Liver (tissue), 9 donors: ENCODE data around the gene XYLB. TPM values are rescaled to one million over a fixed set of nuclear protein-coding genes. Genes with fewer than 3 reads are reported as not detected.

Experiments used
- DNase-seq: peaks from one replicate; pipeline ENCODE4 v3.0.0-alpha.2; 2017; ENCODE audit warnings: low spot score
- H3K27ac ChIP-seq, 2 donors: one replicate each; pipeline ENCODE4 v1.7.0; 2013; ENCODE audit warnings: inconsistent platforms in 2 of 2, low read length in 2 of 2, control low read depth in 1 of 2, low read depth in 1 of 2, mild to moderate bottlenecking in 1 of 2
- H3K27me3 ChIP-seq, 4 donors: one replicate each; pipeline versions ENCODE4 v1.6.1 to v1.7.0; 2013; ENCODE audit warnings: low read length in 3 of 4, inconsistent platforms in 1 of 4, mild to moderate bottlenecking in 1 of 4, moderate library complexity in 1 of 4; ENCODE audit not compliant: control insufficient read depth in 4 of 4, insufficient read depth in 4 of 4
- H3K36me3 ChIP-seq, 4 donors: one replicate each; pipeline versions ENCODE4 v1.6.1 to v1.7.0; 2013; ENCODE audit warnings: low read length in 3 of 4, mild to moderate bottlenecking in 3 of 4, low read depth in 1 of 4, moderate library complexity in 1 of 4; ENCODE audit not compliant: control insufficient read depth in 4 of 4, insufficient read depth in 3 of 4
- H3K4me1 ChIP-seq, 4 donors: one replicate each; pipeline versions ENCODE4 v1.6.1 to v1.7.0; 2013; ENCODE audit warnings: low read length in 3 of 4, mild to moderate bottlenecking in 3 of 4, moderate library complexity in 1 of 4; ENCODE audit not compliant: control insufficient read depth in 4 of 4, insufficient read depth in 4 of 4
- H3K4me3 ChIP-seq, 3 donors: one replicate each; pipeline versions ENCODE4 v1.6.1 to v1.7.0; 2013; ENCODE audit warnings: low read length in 3 of 3, control low read depth in 1 of 3, low read depth in 1 of 3, mild to moderate bottlenecking in 1 of 3
- H3K9ac ChIP-seq, 2 donors: one replicate each; pipeline ENCODE4 v1.7.0; 2013; ENCODE audit warnings: low read length in 2 of 2, mild to moderate bottlenecking in 2 of 2, moderate library complexity in 2 of 2, control low read depth in 1 of 2, low read depth in 1 of 2
- H3K9me3 ChIP-seq, 4 donors: one replicate each; pipeline versions ENCODE4 v1.6.1 to v1.7.0; 2013; ENCODE audit warnings: low read length in 3 of 4; ENCODE audit not compliant: control insufficient read depth in 4 of 4
- ATF3 ChIP-seq: IDR thresholded peaks from 2 replicates; pipeline ENCODE4 v1.6.1; 2016; ENCODE audit warnings: antibody characterized with exemption
- CTCF ChIP-seq: fragments of 150-350 bp; IDR thresholded peaks from 2 replicates; pipeline ENCODE4 v1.5.1; 2017; ENCODE audit warnings: improper control_type of control experiment, low read depth, low read length; ENCODE audit not compliant: missing input control
- EGR1 ChIP-seq, 2 donors: IDR thresholded peaks; 2 replicates each; pipeline ENCODE4 v1.6.1; 2016 to 2018; ENCODE audit warnings: antibody characterized with exemption in 2 of 2, low read depth in 2 of 2
- FOXA1 ChIP-seq: IDR thresholded peaks from 2 replicates; pipeline ENCODE4 v1.6.1; 2016; ENCODE audit warnings: antibody characterized with exemption
- FOXA2 ChIP-seq: IDR thresholded peaks from 2 replicates; pipeline ENCODE4 v1.6.1; 2016; ENCODE audit warnings: antibody characterized with exemption
- GABPA ChIP-seq, 2 donors: IDR thresholded peaks in 1 of 2; conservative IDR thresholded peaks in 1 of 2; 2 replicates each; pipeline ENCODE4 v1.6.1; 2016; ENCODE audit warnings: antibody characterized with exemption in 2 of 2, mild to moderate bottlenecking in 1 of 2, moderate library complexity in 1 of 2
- HNF4A ChIP-seq, 2 donors: conservative IDR thresholded peaks; 2 replicates each; pipeline ENCODE4 v1.6.1; 2016; ENCODE audit warnings: antibody characterized with exemption in 2 of 2, mild to moderate bottlenecking in 2 of 2
- HNF4G ChIP-seq: IDR thresholded peaks from 2 replicates; pipeline ENCODE4 v1.6.1; 2016; ENCODE audit warnings: antibody characterized with exemption
- JUND ChIP-seq, 2 donors: IDR thresholded peaks; 2 replicates each; pipeline ENCODE4 v1.6.1; 2016; ENCODE audit warnings: antibody characterized with exemption in 2 of 2
- NR2F2 ChIP-seq: IDR thresholded peaks from 2 replicates; pipeline ENCODE4 v1.6.1; 2016; ENCODE audit warnings: antibody characterized with exemption
- REST ChIP-seq: IDR thresholded peaks from 2 replicates; pipeline ENCODE4 v1.6.1; 2016; ENCODE audit warnings: antibody characterized with exemption, mild to moderate bottlenecking
- RXRA ChIP-seq, 2 donors: IDR thresholded peaks; 2 replicates each; pipeline ENCODE4 v1.6.1; 2017 to 2018; ENCODE audit warnings: antibody characterized with exemption in 2 of 2, mild to moderate bottlenecking in 1 of 2
- SP1 ChIP-seq: IDR thresholded peaks from 2 replicates; pipeline ENCODE4 v1.6.1; 2018; ENCODE audit warnings: antibody characterized with exemption, mild to moderate bottlenecking
- TAF1 ChIP-seq: conservative IDR thresholded peaks from 2 replicates; pipeline ENCODE4 v1.6.1; 2016; ENCODE audit warnings: antibody characterized with exemption, mild to moderate bottlenecking
- YY1 ChIP-seq: IDR thresholded peaks from 2 replicates; pipeline ENCODE4 v1.6.1; 2016; ENCODE audit warnings: antibody characterized with exemption, mild to moderate bottlenecking
- WGBS: extraction: QIAGEN DNeasy Blood & Tissue Kit; methylation state at CpG from one replicate; pipeline ENCODE4 v1.1.7; 2013; 5-methylcytosine and 5-hydroxymethylcytosine counted together
- polyA plus RNA-seq, 2 donors: library from polyadenylated mRNA; stranded (reverse) in 1 of 2; unstranded in 1 of 2; fragments of 200-250 nt in 1 of 2; fragments of >200 nt in 1 of 2; fragmentation: Nextera tagmentation in 1 of 2; extraction: Ambion mirVana in 1 of 2; gene quantifications; one replicate each; pipeline versions ENCODE4 v1.2.1 to v1.2.3, GENCODE V29; 2013 to 2015
- total RNA-seq, 2 donors: library from RNA; depleted of rRNA; stranded (reverse); fragments of >200 nt; gene quantifications; one replicate each; pipeline ENCODE4 v1.2.3, GENCODE V29; 2014
- donor health status: healthy.
- donor health status: healthy.
- donor health status: healthy.
- donor health status: healthy.
- donor health status: healthy.

Gene XYLB
- total and polyA plus RNA-seq, 4 donors = 14.2 to 51.5 (median 18.0) TPM

GRCh38 chr3:38314764-38315487 is 31.7 kb upstream of the XYLB start (continued):
- TF ChIP-seq REST = no peak
- no peak for TF ChIP-seq GABPA (IDR thresholded peaks at IDR 0.05 in 1 of 2, conservative IDR thresholded peaks at IDR 0.05 in 1 of 2)

GRCh38 chr3:38315488-38316230 is 30.9 kb upstream of the XYLB start:
- DNase-seq = no peak
- no peak overlapping the region for H3K27ac ChIP-seq
- no peak for TF ChIP-seq FOXA1
- TF ChIP-seq CTCF = no peak
- no peak for TF ChIP-seq HNF4A (conservative IDR thresholded peaks at IDR 0.05)
- TF ChIP-seq FOXA2 = no peak
- TF ChIP-seq YY1 = no peak
- no peak for TF ChIP-seq HNF4G
- no peak for TF ChIP-seq JUND (IDR thresholded peaks at IDR 0.05)
- H3K36me3 ChIP-seq = no peaks in the 10 kb centered on the region
- 89% methylated on average over 10 of the region's 10 CpGs for WGBS
- no peaks in the 10 kb centered on the region for H3K27me3 ChIP-seq
- H3K9me3 ChIP-seq = no peaks in the 10 kb centered on the region
- H3K9ac ChIP-seq = no peak overlapping the region
- no peaks in the 10 kb centered on the region for H3K4me1 ChIP-seq
- no peak overlapping the region for H3K4me3 ChIP-seq

GRCh38 chr3:38316356-38317191 is 30.0 kb upstream of the XYLB start:
- 90% methylated on average over 22 of the region's 22 CpGs for WGBS

More at GRCh38 chr3:38316356-38317191, 30.0 kb upstream of the XYLB start:
- H3K4me3 ChIP-seq = no peak overlapping the region
- no peak overlapping the region for H3K9ac ChIP-seq
- no peaks in the 10 kb centered on the region for H3K4me1 ChIP-seq
- no peaks in the 10 kb centered on the region for H3K9me3 ChIP-seq
- H3K27me3 ChIP-seq = no peaks in the 10 kb centered on the region
- TF ChIP-seq FOXA2 = no peak
- TF ChIP-seq TAF1 = no peak
- no peak for TF ChIP-seq GABPA (IDR thresholded peaks at IDR 0.05 in 1 of 2, conservative IDR thresholded peaks at IDR 0.05 in 1 of 2)
- TF ChIP-seq REST = no peak
- no peak for TF ChIP-seq HNF4G
- no peak for TF ChIP-seq NR2F2
- TF ChIP-seq CTCF = no peak
- no peak for TF ChIP-seq SP1
- TF ChIP-seq ATF3 = no peak
- no peak for TF ChIP-seq EGR1 (IDR thresholded peaks at IDR 0.05; ENCODE audit: low read depth in 2 of 2)
- TF ChIP-seq JUND (IDR thresholded peaks at IDR 0.05) = no peak
- TF ChIP-seq RXRA (IDR thresholded peaks at IDR 0.05) = no peak
- DNase-seq = no peak
- H3K27ac ChIP-seq = no peak overlapping the region
- H3K36me3 ChIP-seq = no peaks in the 10 kb centered on the region
